Body of pancreas (tissue), 4 donors: Measurements from ENCODE around the gene OLIG2.

Experiments
- POLR2A ChIP-seq, 3 donors: fragments of 450-650 bp; IDR thresholded peaks; one replicate each; pipeline ENCODE4 v1.6.1; 2016; ENCODE audit warnings: antibody characterized with exemption in 3 of 3, mild to moderate bottlenecking in 2 of 3
- TF ChIP-seq, protein P1 (sequence below), 7 experiments: fragments of 450-650 bp in 4 of 7; fragments of 200-600 bp in 3 of 7; sonication (generic) in 3 of 7; IDR thresholded peaks; one replicate each; pipeline ENCODE4 v1.5.1; 2016 to 2019; ENCODE audit warnings: antibody characterized with exemption in 7 of 7

- TF ChIP-seq, protein P1, sequence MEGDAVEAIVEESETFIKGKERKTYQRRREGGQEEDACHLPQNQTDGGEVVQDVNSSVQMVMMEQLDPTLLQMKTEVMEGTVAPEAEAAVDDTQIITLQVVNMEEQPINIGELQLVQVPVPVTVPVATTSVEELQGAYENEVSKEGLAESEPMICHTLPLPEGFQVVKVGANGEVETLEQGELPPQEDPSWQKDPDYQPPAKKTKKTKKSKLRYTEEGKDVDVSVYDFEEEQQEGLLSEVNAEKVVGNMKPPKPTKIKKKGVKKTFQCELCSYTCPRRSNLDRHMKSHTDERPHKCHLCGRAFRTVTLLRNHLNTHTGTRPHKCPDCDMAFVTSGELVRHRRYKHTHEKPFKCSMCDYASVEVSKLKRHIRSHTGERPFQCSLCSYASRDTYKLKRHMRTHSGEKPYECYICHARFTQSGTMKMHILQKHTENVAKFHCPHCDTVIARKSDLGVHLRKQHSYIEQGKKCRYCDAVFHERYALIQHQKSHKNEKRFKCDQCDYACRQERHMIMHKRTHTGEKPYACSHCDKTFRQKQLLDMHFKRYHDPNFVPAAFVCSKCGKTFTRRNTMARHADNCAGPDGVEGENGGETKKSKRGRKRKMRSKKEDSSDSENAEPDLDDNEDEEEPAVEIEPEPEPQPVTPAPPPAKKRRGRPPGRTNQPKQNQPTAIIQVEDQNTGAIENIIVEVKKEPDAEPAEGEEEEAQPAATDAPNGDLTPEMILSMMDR (IDR thresholded peaks at IDR 0.05) = no peak
- TF ChIP-seq POLR2A (IDR thresholded peaks at IDR 0.05) = no peak
These were observed 20.7 kb downstream of the OLIG2 start for GRCh38 chr21:33046455-33046854.
